Keratinocyte (primary cell): ENCODE results near the gene SSPN. TPM values are rescaled to one million over a fixed set of nuclear protein-coding genes. Genes with fewer than 3 reads are reported as not detected.

Source experiments
- DNase-seq: peaks from one replicate; pipeline ENCODE4 v3.0.0-alpha.2; 2011; ENCODE audit warnings: low read depth, missing footprints, low spot score
- FAIRE-seq: peaks from 2 replicates; lab custom pipeline; 2011; peaks lifted over from hg19 to GRCh38; lab: Jason Lieb, UNC
- H2AFZ ChIP-seq: 2 replicates; pipeline ENCODE4 v1.6.0; 2012; ENCODE audit warnings: low read length, control low read depth, inconsistent platforms; ENCODE audit not compliant: control insufficient read depth
- H3K27ac ChIP-seq: 2 replicates; pipeline ENCODE4 v1.5.1; 2011; ENCODE audit warnings: low read length; ENCODE audit not compliant: control insufficient read depth, insufficient read depth
- H3K27me3 ChIP-seq: 3 replicates; pipeline ENCODE4 v1.6.0; 2011; ENCODE audit warnings: low read length; ENCODE audit not compliant: control insufficient read depth, insufficient read depth; ENCODE audit errors: extremely low read depth
- H3K36me3 ChIP-seq, 2 experiments: 2 replicates in 1 of 2; 3 replicates in 1 of 2; pipeline ENCODE4 v1.5.1; 2011; ENCODE audit warnings: low read length in 2 of 2, mild to moderate bottlenecking in 1 of 2; ENCODE audit not compliant: control insufficient read depth in 2 of 2, insufficient read depth in 2 of 2; ENCODE audit errors: extremely low read depth in 1 of 2
- H3K4me1 ChIP-seq: 3 replicates; pipeline ENCODE4 v1.5.1; 2011; ENCODE audit warnings: low read length; ENCODE audit not compliant: control insufficient read depth, insufficient read depth; ENCODE audit errors: extremely low read depth
- H3K4me2 ChIP-seq: 3 replicates; pipeline ENCODE4 v1.6.0; 2011; ENCODE audit warnings: low read depth, low read length; ENCODE audit not compliant: control insufficient read depth, insufficient read depth; ENCODE audit errors: extremely low read depth
- H3K4me3 ChIP-seq, 3 experiments: fragments of 200-600 bp in 1 of 3; sonication (generic) in 1 of 3; 2 replicates in 2 of 3; 3 replicates in 1 of 3; pipeline ENCODE4 v1.5.1; 2011 to 2016; ENCODE audit warnings: low read length in 3 of 3, mild to moderate bottlenecking in 3 of 3, control low read depth in 2 of 3, inconsistent platforms in 1 of 3, low read depth in 1 of 3, mixed read lengths in 1 of 3, mixed run types in 1 of 3, moderate library complexity in 1 of 3; ENCODE audit not compliant: control insufficient read depth in 2 of 3, insufficient read depth in 2 of 3; ENCODE audit errors: extremely low read depth in 1 of 3
- H3K79me2 ChIP-seq: 2 replicates; pipeline ENCODE4 v1.6.0; 2012; ENCODE audit warnings: low read length; ENCODE audit not compliant: control insufficient read depth, insufficient read depth
- H3K9ac ChIP-seq: 3 replicates; pipeline ENCODE4 v1.6.0; 2011; ENCODE audit warnings: low read length; ENCODE audit not compliant: control insufficient read depth, insufficient read depth; ENCODE audit errors: extremely low read depth
- H3K9me1 ChIP-seq: 3 replicates; pipeline ENCODE4 v1.6.0; 2011; ENCODE audit warnings: low read length; ENCODE audit not compliant: control insufficient read depth, insufficient read depth; ENCODE audit errors: extremely low read depth
- H3K9me3 ChIP-seq: 2 replicates; pipeline ENCODE4 v1.5.1; 2012; ENCODE audit warnings: low read depth, low read length; ENCODE audit not compliant: control insufficient read depth
- H4K20me1 ChIP-seq: 3 replicates; pipeline ENCODE4 v1.6.0; 2011; ENCODE audit warnings: low read length; ENCODE audit not compliant: control insufficient read depth, insufficient read depth; ENCODE audit errors: extremely low read depth
- CTCF ChIP-seq, 3 experiments: IDR thresholded peaks in 1 of 3; conservative IDR thresholded peaks in 1 of 3; optimal IDR thresholded peaks in 1 of 3; 2 replicates in 2 of 3; 3 replicates in 1 of 3; pipeline versions ENCODE3 to v1.5.1; 2011; ENCODE audit warnings: low read length in 3 of 3, mild to moderate bottlenecking in 3 of 3, moderate library complexity in 2 of 3, control low read depth in 1 of 3, inconsistent platforms in 1 of 3; ENCODE audit not compliant: insufficient read depth in 2 of 3; ENCODE audit errors: extremely low read depth in 1 of 3
- EZH2 ChIP-seq: IDR thresholded peaks from one replicate; pipeline ENCODE4 v1.6.1; 2012; ENCODE audit warnings: inconsistent platforms, mild to moderate bottlenecking, low read length, moderate library complexity
- dilution Hi-C: fragments of 300-500 bp; cut with MboI; formaldehyde crosslinking; loops from one replicate; pipeline ENCODE4 v1.7.0; 2020; ENCODE audit warnings: low sequenced_read_pairs; ENCODE audit not compliant: extremely low pct_ligation_motif_present
- polyA plus RNA-seq, 5 experiments: library from polyadenylated mRNA; depleted of rRNA in 3 of 5; stranded (reverse) in 3 of 5; stranded (forward) in 1 of 5; unstranded in 1 of 5; fragments of >200 nt; gene quantifications; 1 replicate in 1 of 5; 2 replicates in 3 of 5; 3 replicates in 1 of 5; pipeline versions ENCODE4 v1.2.1 to v1.2.3, GENCODE V29; 2011 to 2012; ENCODE audit warnings: missing spikeins in 2 of 5, low read depth in 1 of 5, low replicate concordance in 1 of 5

The SSPN gene
- polyA plus RNA-seq, 1 donor (not counting 4 experiments of a cell fraction or from before 2014, with no cell fraction given) = 1.0 TPM

- DNase-seq (no peak), FAIRE-seq (no peak)
- Histone ChIP-seq H3K4me3 (no peak overlapping the region), H3K9me1 (no peaks in the 10 kb centered on the region), H4K20me1 (no peaks in the 10 kb centered on the region), H3K9me3 (no peaks in the 10 kb centered on the region), H3K4me1 (peaks cover 25% of the 10 kb centered on the region), H3K36me3 (no peaks in the 10 kb centered on the region), H3K9ac (no peak overlapping the region), H3K27ac (no peak overlapping the region), H3K79me2 (no peaks in the 10 kb centered on the region), H3K4me2 (no peak overlapping the region), H2AFZ (no peak overlapping the region), H3K27me3 (no peaks in the 10 kb centered on the region)
- TF ChIP-seq EZH2 = no peak
- no peak for TF ChIP-seq CTCF (optimal IDR thresholded peaks at IDR 0.05 in 1 of 3, IDR thresholded peaks at IDR 0.05 in 1 of 3, conservative IDR thresholded peaks at IDR 0.05 in 1 of 3; ENCODE audit: extremely low read depth in 1 of 3, insufficient read depth in 2 of 3, low read length in 3 of 3)
- dilution Hi-C loops = no loop called here
These were observed 39.0 kb upstream of the SSPN start for GRCh38 chr12:26156201-26156871.

GRCh38 chr12:26157001-26157400 is 38.4 kb upstream of the SSPN start:
- Histone ChIP-seq H3K9ac (no peak overlapping the region), H3K36me3 (no peaks in the 10 kb centered on the region), H3K27ac (no peak overlapping the region), H2AFZ (no peak overlapping the region), H3K79me2 (no peaks in the 10 kb centered on the region), H3K4me2 (no peak overlapping the region), H3K4me3 (no peak overlapping the region), H4K20me1 (no peaks in the 10 kb centered on the region), H3K27me3 (no peaks in the 10 kb centered on the region), H3K4me1 (peaks cover 25% of the 10 kb centered on the region), H3K9me3 (no peaks in the 10 kb centered on the region), H3K9me1 (no peaks in the 10 kb centered on the region)
- DNase-seq = no peak
- FAIRE-seq = peak; percentile 17
- TF ChIP-seq EZH2 = no peak
- no peak for TF ChIP-seq CTCF (optimal IDR thresholded peaks at IDR 0.05 in 1 of 3, IDR thresholded peaks at IDR 0.05 in 1 of 3, conservative IDR thresholded peaks at IDR 0.05 in 1 of 3; ENCODE audit: extremely low read depth in 1 of 3, insufficient read depth in 2 of 3, low read length in 3 of 3)
- dilution Hi-C loops = no loop called here
